Stimulated activated CD8-positive, alpha-beta memory T cell treated with anti-CD3 and anti-CD28 coated beads, Interleukin-7, amount 100 ng/mL, for 48 hours (primary cell): Measurements from ENCODE around the gene DCLRE1A.

ENCODE experiments used
- DNase-seq, 2 donors: peaks; one replicate each; pipeline ENCODE4 v3.0.0-alpha.2; 2020; ENCODE audit warnings: low read depth in 1 of 2; ENCODE audit errors: extremely low read depth in 1 of 2

The DCLRE1A gene

GRCh38 chr10:113854013-113854760 lies at the start of gene DCLRE1A, which contains the start of gene NHLRC2:
DCLRE1A (minus strand) TSS chr10:113854082; CDS start chr10:113853182, 900 bp downstream.
NHLRC2 (plus strand) TSS chr10:113854661; CDS start chr10:113854873, 212 bp downstream.
- peak; percentile 29 to 55 for DNase-seq

- no peak for DNase-seq
Measured at GRCh38 chr10:113899952-113900598, 46.2 kb upstream of the DCLRE1A start.

DNA sequence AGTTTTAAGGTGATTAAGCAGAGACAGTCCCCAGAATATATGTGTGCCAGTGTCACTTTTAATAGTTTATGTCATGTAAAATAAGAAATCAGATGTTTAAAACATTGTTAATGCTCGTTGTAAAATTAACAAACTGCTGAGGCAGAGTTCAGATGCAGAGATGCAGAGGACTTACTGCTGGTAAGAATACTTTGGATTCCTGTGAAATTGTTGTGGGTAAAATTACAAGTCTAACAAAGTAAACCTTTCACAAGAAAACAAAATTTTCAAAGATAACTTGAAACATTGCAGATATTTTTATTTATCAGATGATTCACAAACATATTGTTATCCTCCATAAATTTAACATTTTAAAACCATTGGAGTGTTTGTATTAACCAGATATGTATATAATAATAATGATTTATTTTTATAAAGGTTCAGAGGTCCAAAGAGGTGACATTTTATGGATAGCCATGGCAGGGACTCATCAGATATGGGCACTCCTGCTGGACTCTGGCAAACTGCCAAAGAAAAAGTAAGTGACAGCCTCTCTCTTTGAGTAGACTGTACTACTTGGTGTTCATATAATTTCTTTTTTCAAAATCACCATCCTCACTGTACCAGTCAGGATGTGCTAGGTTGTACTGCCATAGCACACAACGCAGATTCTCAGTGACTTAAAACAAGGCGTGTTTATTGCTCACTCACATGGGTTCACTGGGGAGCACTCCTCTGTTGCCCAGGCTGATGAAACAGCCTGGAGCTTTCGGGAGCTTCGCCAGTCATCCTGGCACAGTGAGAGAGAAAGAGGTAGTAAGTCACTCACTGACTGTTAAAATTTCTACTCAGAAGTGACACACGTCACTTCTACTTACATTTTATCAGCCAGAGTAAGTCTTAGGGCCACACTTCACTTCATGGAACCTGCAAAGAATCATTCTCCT lies 44.1 kb upstream of the DCLRE1A start:
- no peak for DNase-seq

GRCh38 chr10:113895018-113895417 lies 41.1 kb upstream of the DCLRE1A start:
- DNase-seq: no peak

- DNase-seq: no peak
Measured at GRCh38 chr10:113894581-113894980, 40.7 kb upstream of the DCLRE1A start.

DNA sequence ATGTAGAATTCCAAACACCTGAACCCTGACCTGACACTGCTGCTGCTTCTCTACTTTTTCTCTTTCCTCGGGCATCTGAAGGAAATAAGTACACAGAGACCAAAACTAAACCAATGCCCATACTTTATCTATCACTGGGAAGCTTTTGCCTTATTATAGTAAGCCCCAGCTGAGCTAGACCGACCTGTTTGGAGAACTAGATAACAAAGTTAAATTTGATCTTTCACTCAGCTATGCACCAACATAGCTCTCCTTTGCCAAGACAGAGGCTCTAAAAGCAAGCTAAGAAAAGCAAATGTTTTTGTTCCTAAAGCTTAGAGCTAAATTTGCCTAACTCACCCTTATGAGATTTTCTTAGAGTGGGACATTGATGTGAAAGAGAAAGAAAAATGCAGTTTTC lies 39.7 kb upstream of the DCLRE1A start:
- no peak for DNase-seq

- DNase-seq: no peak
Measured at GRCh38 chr10:113891476-113891875, 37.6 kb upstream of the DCLRE1A start.

GRCh38 chr10:113890769-113891168 lies 36.9 kb upstream of the DCLRE1A start:
- no peak for DNase-seq

DNA sequence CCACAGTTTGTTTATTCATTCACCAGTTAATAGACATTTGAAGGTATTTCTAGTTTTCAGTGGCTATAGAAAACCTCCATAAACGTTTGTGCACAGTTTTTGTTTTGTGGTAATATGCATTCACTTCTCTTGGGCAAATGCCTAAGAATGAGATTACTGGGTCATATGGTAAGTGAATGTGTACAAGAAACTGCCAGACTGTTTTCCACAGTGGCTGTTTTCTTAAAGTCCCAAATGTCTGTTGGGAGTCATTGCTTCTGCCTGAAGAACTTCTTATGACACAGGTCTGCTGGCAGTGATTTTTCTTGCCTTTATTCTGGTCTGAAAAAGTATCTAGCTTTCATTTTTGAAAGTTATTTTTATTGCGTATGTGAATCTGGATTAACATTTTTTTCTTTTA lies 36.0 kb upstream of the DCLRE1A start:
- DNase-seq: no peak

GRCh38 chr10:113882240-113882639 lies 28.4 kb upstream of the DCLRE1A start:
- DNase-seq: no peak

DNA sequence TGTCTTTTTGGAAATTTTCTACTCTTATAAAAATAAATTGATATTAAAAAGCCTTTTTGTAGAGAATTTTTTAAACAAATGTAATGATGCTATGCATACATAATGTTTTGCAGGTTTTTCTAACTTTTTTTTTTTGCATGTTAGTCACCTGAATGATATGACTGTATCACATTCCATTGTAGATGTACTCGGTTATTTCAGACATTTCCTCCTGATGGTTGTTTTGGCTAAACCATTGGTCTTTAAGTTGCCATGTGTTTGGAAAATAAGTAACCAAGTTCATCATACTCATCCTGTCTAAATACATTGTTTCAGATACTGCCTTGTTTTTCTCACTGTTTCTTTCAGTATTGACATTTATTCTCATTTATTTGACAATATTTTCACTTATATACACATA lies 26.4 kb upstream of the DCLRE1A start:
- DNase-seq: no peak

- DNase-seq: no peak
Measured at GRCh38 chr10:113879691-113880090, 25.8 kb upstream of the DCLRE1A start.

DNA sequence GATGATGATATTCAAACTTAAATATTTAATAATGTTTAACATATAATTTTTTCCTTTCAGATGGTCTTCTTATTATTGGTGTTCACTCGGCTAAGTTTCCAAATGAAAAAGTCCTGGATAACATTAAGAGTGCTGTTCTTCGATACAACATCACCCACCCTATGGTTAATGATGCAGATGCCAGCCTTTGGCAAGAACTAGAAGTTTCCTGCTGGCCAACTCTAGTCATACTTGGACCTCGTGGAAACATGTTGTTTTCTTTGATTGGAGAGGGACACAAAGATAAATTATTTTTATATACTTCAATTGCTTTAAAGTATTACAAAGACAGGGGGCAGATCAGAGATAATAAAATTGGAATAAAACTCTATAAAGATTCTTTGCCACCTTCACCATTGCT lies 22.6 kb upstream of the DCLRE1A start:
- DNase-seq: no peak

DNA sequence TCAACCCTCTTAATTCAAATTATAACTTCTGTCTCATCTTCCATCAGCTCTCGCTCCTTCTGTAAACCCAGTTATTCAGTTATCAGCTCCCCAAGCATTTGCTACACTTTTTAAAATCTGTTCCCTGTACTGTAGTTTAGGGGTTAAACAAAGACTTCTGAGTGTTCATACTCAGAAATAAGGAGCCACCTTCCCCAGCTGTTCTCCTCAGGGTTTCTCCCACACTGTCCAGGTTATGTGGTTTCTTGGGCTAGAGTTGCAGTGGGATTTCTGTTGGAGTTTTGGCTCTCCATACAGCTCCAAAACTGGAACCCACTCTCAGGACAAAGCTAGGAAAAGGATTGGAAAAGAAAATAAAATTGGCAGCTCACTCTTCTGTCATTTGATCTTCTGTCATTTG lies 21.3 kb upstream of the DCLRE1A start:
- DNase-seq: no peak

GRCh38 chr10:113872139-113873030 lies 18.5 kb upstream of the DCLRE1A start:
- no peak for DNase-seq

DNA sequence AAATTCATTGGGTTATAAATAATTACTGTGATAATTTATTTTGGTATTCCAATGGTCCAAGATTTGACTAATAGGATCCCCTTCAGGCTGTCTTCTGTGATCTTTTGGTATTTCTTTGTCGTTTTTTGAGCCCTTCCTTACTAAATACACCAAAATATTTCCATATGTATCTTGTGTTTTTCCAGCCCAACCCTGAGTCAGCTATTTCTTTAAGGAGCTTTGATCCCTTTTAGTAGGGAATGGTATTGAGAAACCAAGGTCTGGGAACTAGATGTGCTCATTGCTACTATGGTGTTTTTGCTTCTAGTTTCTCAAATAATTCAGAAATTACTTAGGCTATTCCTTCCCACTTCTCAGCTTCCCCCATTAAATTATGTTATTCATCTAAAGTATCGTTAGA lies 15.9 kb upstream of the DCLRE1A start:
- no peak for DNase-seq

DNA sequence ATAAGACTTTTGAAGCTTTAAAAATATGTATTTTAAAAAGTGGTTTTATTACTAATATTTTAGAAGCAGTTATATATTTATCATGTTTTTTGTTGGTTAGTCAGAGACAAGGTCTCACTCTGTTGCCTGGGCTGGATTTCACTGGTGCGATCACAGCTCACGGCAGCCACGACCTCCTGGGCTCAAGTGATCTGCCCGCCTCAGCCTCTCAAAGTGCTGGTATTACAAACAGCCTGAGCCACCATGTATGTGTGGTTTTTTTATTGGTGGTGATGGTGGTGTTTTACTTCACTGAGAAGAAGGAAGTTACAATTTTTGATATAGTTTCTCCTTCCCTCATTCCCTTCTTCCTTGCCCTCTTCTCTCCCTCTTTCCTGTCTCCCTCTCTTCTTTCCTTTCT lies 14.0 kb upstream of the DCLRE1A start:
- DNase-seq: no peak

DNA sequence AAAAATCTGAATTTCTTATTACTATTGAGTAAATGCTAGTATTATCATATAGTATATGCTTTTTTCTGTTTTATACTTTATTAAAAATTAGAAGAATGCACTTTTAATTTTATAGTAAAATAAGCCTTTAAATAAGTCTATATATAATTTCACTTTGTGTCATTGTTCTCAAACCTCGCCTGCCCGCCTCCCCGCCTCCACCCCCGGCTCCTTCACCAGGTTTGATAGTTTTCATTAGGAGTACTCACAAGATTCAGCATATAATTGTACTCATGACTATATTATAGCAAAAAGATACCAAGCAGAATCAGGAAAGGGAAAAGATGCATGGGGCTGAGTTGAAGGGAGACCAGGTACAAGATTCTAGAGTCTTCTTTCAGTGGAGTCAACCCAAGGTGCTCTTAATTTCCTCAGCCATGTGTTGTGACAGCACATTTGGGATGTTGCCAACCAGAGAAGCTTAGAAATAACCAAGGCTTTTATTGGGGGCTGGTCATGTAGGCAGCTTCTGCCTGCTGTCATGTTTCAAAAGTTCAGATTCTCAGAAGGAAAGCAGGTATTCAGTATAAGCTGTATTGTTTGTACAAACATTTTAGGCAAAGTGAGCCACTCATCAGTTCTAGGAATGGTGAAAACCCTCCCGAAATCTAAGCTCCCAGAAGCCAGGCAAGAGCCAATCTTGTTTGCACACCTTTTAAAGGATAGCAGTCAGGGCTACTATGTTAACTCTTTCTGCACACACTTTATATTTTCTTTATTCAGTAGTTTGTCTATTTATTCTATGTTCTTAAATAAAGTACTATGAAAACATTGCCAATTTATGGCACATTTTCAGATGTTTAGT lies 12.9 kb upstream of the DCLRE1A start:
- no peak for DNase-seq

- DNase-seq: no peak
Measured at GRCh38 chr10:113865901-113866300, 12.0 kb upstream of the DCLRE1A start.
